ENCODE measurements around the gene XRN1.
"Not testable (repeated sequence)": the region's sequence is repeated elsewhere in the genome, so short reads cannot be mapped to it uniquely, and the experiment has no call there.

Gene XRN1

DNA sequence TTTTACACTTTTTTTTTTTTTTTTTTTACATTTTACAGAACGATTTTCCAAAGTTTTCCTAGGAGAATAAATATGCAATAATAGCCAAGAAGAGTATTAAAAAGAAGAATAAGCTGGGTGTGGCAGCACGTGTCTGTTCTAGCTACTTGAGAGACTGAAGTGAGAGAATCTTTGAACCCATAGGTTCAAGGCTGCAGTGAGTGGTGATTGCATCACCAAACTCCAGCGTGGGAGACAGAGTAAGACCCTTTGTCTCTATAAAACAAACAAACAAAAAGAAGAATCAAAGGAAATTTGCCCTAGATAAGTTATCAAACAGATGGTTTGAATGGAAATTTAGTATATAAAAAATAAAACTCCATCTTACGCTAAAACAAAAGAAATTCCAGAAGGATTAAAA, 13.3 kb downstream of the XRN1 start:
- H3K4me3 ChIP-seq (ENCODE audit: control insufficient read depth, low read depth, low read length): no peak overlapping the region
- no peak for TF ChIP-seq CTCF (conservative IDR thresholded peaks at IDR 0.05; ENCODE audit: control insufficient read depth, insufficient read depth, low read depth, low read length)

GRCh38 chr3:142433110-142433509, 14.7 kb downstream of the XRN1 start:
- H3K4me3 ChIP-seq (ENCODE audit: control insufficient read depth, low read depth, low read length): no peak overlapping the region
- DNase-seq (ENCODE audit: low read depth): no peak
- TF ChIP-seq CTCF (conservative IDR thresholded peaks at IDR 0.05; ENCODE audit: control insufficient read depth, insufficient read depth, low read depth, low read length): no peak

More for the DNA sequence above, 13.3 kb downstream of the XRN1 start:
- no peak for DNase-seq (ENCODE audit: low read depth)

DNA sequence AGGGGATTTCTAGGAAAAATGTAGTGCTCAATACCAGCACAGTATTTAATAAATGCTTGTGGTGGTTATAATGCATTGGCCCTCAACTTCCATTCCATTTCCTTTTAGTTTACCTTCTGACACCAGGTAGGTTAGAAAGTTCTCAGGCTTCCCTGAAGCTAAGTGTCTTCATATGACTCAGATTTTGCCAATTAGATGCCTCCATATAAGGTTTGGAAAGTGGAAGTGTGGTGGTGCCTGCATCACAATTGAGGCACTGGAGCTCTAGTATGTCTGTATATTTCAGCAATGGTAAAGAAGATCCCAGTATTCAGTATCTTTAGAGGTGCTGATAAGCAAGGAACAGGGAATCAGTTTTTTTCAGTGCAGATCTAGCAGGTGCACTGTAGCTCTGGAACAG, 18.3 kb downstream of the XRN1 start:
- no peak for TF ChIP-seq CTCF (conservative IDR thresholded peaks at IDR 0.05; ENCODE audit: control insufficient read depth, insufficient read depth, low read depth, low read length)
- no peak for DNase-seq (ENCODE audit: low read depth)
- H3K4me3 ChIP-seq (ENCODE audit: control insufficient read depth, low read depth, low read length): no peak overlapping the region

DNA sequence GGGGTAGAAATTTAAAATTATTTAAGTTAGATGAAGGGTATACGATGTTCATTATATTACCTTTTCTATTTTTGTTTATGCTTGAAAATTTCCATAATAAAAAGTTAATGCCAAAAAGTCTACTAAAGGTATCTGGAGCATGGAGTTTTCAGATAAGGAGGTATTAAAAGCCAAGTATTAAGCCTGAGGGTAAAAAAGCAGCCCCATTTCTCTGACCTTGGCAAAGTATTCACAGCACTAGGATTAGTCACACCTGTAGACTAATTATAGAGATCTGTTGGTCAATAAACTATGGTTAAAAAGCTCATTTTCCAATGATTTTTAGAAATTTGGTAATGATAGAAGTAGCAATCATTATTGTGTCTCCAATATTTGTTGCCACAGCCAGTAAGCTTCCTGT, 23.1 kb downstream of the XRN1 start:
- no peak overlapping the region for H3K4me3 ChIP-seq (ENCODE audit: control insufficient read depth, low read depth, low read length)
- no peak for TF ChIP-seq CTCF (conservative IDR thresholded peaks at IDR 0.05; ENCODE audit: control insufficient read depth, insufficient read depth, low read depth, low read length)
- no peak for DNase-seq (ENCODE audit: low read depth)

DNA sequence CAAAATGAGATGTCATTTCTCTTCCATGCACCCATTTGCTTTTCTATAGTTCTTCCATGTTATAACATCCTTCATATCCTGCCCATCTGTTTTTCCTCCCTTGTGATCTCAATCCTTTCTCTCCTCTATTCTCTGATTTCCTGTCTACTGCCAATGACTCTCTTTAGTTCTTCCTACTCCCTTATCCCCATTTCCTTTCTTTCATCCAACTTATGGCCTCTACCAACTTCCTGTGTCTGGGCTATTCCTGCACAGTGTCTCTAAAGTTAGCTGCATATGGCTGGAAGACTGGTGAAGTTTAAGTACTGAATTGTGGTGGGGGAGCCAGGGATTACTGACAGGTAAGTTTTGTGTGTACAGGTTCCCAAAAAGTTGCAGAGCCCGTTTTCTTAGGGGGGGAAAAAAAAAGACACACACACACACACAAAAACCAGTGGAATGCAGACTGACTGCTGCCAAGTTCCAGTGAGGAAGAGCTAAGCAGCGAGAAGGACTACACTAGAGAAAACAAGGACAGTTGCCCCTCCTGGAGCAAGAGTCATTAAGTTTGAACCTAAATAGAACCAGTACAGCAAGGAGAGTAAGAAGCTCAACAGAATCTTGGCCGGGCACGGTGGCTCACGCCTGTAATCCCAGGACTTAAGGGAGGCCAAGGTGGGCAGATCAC, 28.8 kb downstream of the XRN1 start:
- DNase-seq (ENCODE audit: low read depth): no peak
- no peak for TF ChIP-seq CTCF (conservative IDR thresholded peaks at IDR 0.05; ENCODE audit: control insufficient read depth, insufficient read depth, low read depth, low read length)
- H3K4me3 ChIP-seq (ENCODE audit: control insufficient read depth, low read depth, low read length): no peak overlapping the region

- DNase-seq (ENCODE audit: low read depth): no peak
- TF ChIP-seq CTCF (conservative IDR thresholded peaks at IDR 0.05; ENCODE audit: control insufficient read depth, insufficient read depth, low read depth, low read length): no peak
- H3K4me3 ChIP-seq (ENCODE audit: control insufficient read depth, low read depth, low read length): no peak overlapping the region
Measured at GRCh38 chr3:142417302-142417701, 30.5 kb downstream of the XRN1 start.

DNA sequence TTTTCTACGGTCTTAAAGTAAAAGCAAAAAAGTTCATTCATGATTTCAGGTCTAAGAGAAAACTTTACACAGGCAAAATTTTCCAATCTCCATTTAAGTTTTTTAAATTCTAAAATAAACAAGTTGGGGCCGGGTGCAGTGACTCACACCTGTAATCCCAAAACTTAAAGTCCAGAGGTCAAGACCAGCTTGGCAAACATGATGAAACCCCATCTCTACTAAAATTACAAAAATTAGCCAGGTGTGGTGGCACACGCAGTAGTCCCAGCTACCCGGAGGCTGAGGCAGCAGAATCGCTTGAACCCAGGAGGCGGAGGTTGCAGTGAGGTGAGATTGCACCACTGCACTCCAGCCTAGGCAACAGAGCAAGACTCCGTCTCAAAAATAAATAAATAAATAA, 47.3 kb downstream of the XRN1 start:
- DNase-seq (ENCODE audit: low read depth); H3K4me3 ChIP-seq (ENCODE audit: control insufficient read depth, low read depth, low read length): not testable (repeated sequence)
